Kidney glomerular epithelial cell (primary cell): Measurements from ENCODE around the gene AGAP9.
"Not testable (repeated sequence)": the region's sequence is repeated elsewhere in the genome, so short reads cannot be mapped to it uniquely, and the experiment has no call there.

Source experiments
- DNase-seq: peaks from one replicate; lab custom pipeline; 2025; lab: John Stamatoyannopoulos, UW

AGAP9 gene

DNA sequence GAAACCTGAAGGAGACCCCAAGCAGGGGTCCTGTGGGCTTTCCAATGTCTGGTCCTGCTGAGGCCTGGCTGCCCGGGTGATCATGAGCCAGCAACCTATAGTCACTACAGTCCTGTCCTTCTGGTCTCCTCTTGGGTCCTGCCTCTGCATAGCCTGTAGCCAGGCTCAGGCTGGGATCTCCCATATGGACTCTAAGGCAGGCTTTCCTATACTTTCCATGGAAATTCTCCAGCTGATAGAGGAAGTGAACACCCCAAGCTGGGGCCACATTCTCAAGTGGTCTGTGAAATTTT is 66.0 kb downstream of the AGAP9 start:
- DNase-seq, result no peak

DNA sequence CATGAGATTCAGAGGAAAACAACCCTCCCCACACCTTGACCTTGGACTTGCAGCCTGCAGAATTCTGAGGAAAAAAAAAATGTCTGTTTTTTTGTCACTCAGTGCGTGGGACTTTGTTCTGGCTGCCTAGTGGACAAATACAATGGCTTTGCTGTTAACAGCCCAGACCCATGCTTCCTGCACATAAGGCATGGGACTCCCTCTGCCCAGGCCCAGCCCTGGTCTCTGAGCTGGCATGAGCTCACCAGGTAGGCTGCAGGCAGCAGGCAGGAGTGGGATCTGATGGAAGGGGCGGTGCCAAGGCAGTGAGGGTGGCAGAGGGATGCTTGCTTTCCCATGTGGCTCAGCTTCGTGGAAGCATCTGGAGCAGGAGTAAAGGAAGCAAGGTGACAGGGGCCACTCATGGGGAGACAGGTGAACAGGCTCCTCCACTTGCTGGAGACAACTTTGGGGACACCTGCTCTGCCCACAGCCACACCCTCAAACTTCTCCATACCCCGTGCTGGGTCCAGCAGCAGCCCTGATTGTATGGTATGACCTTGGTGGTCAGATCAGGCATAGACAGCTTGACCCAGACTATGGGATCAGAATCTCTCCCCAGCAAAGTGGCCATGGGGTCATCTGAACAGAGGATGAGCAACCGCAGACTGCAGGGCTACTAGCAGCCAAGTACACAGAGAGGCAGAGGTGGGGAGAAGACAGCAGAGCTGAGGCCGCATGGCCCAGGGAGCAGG is 66.5 kb downstream of the AGAP9 start:
- DNase-seq, result no peak

DNA sequence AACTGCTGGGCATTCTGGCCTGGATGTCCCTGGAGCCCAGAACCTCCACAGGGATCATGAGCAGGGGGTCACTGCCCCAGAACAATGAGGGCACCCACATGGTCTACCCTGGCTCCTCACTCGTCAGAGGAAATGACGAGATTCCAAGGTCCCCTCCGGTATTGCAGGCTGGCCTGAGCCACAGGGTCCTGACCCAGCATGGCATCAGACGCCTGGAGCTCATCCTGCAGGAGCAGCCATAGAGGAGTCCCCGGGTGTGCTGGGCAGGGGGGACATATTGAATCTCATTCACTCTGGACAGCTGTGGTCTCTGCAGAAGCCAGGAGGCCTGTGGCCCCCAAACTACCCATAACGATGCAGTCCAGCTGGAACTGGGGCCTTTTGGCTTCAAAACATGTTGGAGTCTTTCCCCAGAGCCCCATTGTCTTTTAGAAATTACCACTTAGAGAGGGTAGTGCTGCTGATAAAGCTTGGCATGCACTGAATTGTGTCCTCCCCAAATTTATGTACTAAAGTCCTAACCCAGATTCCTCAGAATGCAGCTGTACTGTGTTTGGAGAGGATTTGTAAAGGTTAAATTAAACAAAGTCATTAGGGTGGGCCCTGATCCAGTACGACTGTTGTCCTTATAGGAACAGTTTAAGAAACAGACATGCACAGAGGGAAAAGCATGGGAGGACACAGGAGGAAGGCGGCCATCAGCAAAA is 67.2 kb downstream of the AGAP9 start:
- no peak for DNase-seq

DNA sequence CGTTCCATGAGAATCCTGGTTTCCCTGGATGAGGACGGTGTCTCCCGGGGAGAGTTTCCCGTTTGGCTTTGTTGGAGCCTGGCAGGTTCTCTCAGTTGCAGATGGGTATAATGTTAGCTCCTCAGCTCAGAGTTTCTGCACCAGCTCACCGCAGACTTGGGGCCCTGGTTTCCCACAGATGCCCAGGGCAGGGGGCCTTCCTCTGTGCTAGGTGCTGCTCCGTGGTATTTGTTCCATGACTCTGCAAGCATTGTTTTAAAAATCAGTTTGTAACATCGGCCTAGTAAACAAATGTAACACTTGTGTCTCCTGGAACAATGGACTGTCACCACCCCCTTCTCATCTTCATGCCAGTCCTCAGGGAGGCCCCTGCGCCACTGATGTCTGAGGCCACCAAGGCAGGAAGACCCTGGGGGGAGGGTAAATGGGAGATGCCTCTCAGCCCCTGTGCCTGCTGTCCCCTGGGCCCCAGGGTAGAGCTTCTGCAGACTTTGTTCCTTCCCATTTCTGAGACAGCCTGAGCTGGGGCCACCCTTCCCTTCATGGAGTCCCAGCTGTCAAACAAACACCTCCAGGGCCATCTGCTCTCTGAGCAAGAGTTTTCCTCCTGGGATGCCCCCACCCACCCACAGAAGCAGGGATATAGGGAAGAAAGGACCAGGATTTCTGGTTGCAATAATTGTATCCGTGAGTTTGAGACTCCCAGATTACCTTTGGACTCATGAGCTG is 67.9 kb downstream of the AGAP9 start:
- not testable (repeated sequence) for DNase-seq

DNA sequence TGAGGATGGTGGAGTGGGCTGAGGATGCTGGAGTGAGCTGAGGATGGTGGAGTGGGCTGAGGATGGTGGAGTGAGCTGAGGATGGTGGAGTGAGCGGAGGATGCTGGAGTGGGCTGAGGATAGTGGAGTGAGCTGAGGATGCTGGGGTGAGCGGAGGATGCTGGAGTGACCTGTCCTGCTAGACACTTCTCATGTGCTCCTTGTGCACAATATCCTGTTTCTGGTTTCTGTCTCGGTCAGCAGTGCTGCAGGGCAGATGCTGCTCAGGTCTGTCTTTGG is 68.7 kb downstream of the AGAP9 start:
- DNase-seq, result no peak

DNA sequence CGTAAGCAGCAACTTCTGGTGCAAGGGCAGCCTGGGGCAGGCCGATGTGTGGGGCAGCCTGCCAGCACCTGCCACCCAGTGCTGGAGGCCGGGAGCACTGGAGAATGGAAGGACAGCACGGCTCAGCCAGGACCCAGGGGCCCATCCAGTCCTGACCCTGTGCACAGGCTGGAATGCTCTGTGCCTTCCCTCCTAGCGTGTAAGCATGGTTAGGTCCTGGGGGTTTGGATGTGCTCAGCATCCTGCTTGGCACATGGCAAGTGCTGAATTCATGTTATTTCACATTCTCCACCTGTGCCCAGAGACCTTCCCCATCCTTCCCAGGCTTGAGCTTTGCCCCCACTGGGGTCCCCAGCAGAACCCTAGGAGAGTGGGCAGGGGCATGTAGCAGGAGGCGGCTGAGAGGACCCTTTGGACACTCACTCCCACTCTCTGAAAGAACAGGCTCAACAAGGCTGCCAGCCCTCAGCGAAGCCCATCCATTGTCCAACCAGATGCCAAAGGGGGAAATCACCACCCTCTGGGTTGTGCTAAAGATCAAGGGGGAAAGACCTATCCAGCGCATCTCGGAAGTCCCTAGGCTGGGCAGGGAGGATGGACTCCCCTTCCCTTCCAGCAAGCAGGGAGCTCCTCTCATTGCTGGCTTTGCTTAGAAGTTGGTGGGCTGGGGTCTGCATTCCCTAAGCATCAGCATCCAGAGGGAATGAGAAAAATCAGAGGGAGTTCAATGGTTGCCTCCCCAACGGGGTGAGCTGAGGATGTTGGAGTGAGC is 69.2 kb downstream of the AGAP9 start:
- DNase-seq, result no peak

DNA sequence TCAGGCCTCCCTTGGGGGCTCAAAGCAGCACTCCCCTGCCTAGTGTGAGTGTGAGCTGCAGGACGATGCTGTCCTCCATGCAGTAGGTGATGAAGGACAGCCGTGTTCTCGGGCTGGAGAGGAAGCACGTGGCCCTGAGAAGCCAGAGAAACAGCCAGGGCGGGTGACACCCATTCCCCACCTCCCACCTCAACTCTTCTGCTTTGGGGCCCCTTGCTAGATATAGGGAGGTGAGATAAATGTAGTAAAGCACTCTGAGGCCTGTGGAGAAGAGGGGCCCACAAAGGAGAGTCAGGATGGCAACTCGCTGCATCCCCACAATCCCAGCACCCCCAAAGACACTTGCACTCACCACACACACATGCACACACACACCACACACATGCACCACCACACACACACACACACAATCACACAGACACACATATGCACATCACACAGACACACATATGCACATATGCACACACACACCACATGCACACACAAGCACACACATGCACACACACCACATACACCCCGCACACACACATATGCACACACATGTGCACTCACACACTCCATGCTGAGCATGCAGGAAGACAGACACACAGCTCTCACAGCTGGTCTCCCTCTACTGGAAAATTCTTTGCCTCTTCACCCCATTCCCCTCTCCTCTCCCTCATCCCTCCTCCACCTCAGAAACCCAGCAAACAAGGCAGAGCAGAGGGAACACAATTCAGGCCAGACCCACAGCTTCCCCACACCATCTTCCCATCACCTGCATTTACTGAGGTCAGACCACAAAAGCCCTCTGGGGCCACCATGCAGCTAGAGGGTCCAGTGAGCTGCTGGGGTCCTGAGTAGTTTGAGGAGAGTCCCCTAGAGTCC is 70.1 kb downstream of the AGAP9 start:
- DNase-seq, result no peak

DNA sequence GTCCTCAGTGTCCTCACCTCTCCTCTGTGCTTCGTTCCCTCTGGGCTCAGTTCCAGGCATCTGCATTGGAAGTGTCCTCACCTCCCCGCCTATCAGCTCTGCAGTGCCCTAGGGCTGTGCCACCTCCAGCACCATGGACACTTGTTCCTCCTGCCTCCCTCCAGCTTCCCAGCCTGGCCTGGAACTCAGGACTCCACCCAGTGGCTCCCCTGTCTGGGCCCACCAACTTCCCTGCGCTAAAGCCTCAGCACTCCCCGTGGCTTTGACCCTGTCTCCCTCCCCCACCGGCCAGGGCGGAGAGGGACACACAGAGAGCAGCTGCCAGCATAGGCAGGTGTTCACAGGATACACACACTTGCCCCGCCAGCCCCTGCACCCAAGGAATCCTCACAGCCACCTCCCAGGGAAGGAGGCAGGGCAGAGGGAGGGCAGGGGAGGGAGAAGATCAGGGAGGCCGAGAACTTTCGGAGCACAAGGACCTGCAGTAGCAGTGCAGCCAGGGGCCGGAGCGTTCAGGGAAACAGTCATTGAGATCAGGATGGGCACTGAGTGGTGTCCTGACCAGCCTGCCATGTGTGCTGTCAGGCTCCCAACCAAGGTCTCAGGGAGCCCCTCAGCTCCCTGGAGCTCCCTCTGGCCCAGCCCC is 70.8 kb downstream of the AGAP9 start:
- no peak for DNase-seq

DNA sequence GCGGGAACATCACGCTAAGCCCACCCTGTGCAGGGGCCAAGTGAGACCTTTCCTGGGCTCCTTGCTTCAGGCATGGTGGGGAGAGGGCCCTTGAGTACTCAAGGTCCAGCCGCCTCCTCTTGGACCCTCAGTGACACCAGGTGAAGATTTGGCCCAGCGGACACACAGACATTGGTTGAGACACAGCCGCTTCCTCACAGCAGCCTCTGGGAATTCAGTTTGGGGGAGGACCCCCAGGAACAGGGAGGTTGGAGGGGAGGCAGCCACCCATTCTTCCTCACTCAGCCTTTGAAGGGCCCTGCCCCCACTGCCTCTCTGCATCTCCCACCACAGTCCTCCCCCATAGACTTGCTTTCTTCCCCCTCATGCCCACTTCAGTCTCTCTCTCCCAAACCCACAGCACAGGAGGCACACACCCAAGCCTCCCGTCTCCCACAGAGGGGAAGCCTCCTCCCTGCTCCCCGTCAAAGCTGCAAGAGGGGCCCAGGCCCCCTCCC is 71.4 kb downstream of the AGAP9 start:
- no peak for DNase-seq
